ENCODE results near the gene PXDC1. TPM values are rescaled to one million over a fixed set of nuclear protein-coding genes. Genes with fewer than 3 reads are reported as not detected.
"Not testable (repeated sequence)": the region's sequence is repeated elsewhere in the genome, so short reads cannot be mapped to it uniquely, and the experiment has no call there.

Gene PXDC1
- total and polyA plus RNA-seq, 8 donors = 1.2 to 90.1 (median 35.3) TPM

GRCh38 chr6:3762359-3762758, 10.8 kb upstream of the PXDC1 start:
- 73 to 88% (median 77%) methylated on average over 15 of the region's 15 CpGs for WGBS, 5 donors
- Histone ChIP-seq H3K36me3 (no peaks in the 10 kb centered on the region), H3K27me3 (no peaks in the 10 kb centered on the region), H3K4me3 (no peak overlapping the region), H3K9me3 (no peaks in the 10 kb centered on the region), H3K27ac (no peak overlapping the region), H3K4me1 (peaks cover 0 to 8% (median 0%) of the 10 kb centered on the region in 4 donors)
- no peak for DNase-seq
- intact Hi-C loops (cut with DNase I; ENCODE audit: low total_unique reads) = no loop called here
- TF ChIP-seq, protein P1, sequence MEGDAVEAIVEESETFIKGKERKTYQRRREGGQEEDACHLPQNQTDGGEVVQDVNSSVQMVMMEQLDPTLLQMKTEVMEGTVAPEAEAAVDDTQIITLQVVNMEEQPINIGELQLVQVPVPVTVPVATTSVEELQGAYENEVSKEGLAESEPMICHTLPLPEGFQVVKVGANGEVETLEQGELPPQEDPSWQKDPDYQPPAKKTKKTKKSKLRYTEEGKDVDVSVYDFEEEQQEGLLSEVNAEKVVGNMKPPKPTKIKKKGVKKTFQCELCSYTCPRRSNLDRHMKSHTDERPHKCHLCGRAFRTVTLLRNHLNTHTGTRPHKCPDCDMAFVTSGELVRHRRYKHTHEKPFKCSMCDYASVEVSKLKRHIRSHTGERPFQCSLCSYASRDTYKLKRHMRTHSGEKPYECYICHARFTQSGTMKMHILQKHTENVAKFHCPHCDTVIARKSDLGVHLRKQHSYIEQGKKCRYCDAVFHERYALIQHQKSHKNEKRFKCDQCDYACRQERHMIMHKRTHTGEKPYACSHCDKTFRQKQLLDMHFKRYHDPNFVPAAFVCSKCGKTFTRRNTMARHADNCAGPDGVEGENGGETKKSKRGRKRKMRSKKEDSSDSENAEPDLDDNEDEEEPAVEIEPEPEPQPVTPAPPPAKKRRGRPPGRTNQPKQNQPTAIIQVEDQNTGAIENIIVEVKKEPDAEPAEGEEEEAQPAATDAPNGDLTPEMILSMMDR (IDR thresholded peaks at IDR 0.05) = no peak
- TF ChIP-seq EP300 (IDR thresholded peaks at IDR 0.05) = no peak
- no peak for TF ChIP-seq POLR2A (IDR thresholded peaks at IDR 0.05)
- no peak for TF ChIP-seq POLR2AphosphoS5 (IDR thresholded peaks at IDR 0.05)

DNA sequence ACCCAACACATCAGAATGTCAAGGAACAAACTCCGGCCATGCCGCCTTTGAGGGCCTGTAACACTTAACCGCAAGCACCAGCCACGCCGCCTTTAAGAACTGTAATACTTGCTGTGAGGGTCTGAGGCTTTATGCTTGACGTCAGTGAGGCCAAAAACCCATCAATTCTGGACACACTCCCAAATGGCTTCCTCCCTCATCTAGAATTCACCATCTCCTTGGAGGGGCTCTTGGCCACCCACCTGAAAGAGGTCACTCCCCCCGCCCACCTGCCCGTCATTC, 10.4 kb upstream of the PXDC1 start:
- TF ChIP-seq EP300 (IDR thresholded peaks at IDR 0.05) (no peak), POLR2A (IDR thresholded peaks at IDR 0.05) (no peak)
- TF ChIP-seq, protein P1 (IDR thresholded peaks at IDR 0.05) = no peak
- peaks cover 0 to 8% (median 0%) of the 10 kb centered on the region in 4 donors for H3K4me1 ChIP-seq
- no peaks in the 10 kb centered on the region for H3K27me3 ChIP-seq
- no peak overlapping the region for H3K27ac ChIP-seq
- no peak overlapping the region for H3K4me3 ChIP-seq
- no peaks in the 10 kb centered on the region for H3K9me3 ChIP-seq
- whole genome bisulfite sequencing, 5 donors = 94 to 98% (median 97%) methylated on average over 8 of the region's 8 CpGs
- no peaks in the 10 kb centered on the region for H3K36me3 ChIP-seq
- DNase-seq = no peak
- intact Hi-C loops (cut with DNase I; ENCODE audit: low total_unique reads) = no loop called here

GRCh38 chr6:3759646-3760232, 8.2 kb upstream of the PXDC1 start:
- Histone ChIP-seq H3K4me1 (peaks cover 0 to 4% (median 0%) of the 10 kb centered on the region in 4 donors), H3K9me3 (no peaks in the 10 kb centered on the region), H3K27ac (no peak overlapping the region), H3K36me3 (no peaks in the 10 kb centered on the region), H3K4me3 (no peak overlapping the region), H3K27me3 (no peaks in the 10 kb centered on the region)
- intact Hi-C loops (cut with DNase I; ENCODE audit: low total_unique reads) = no loop called here
- DNase-seq = no peak
- TF ChIP-seq POLR2AphosphoS5 (IDR thresholded peaks at IDR 0.05) = peak in 1 of 3 donors; percentile 13
- TF ChIP-seq, protein P1 (IDR thresholded peaks at IDR 0.05) = no peak
- WGBS, 5 donors = 60 to 88% (median 84%) methylated on average over 6 of the region's 6 CpGs

GRCh38 chr6:3758842-3759144, 7.3 kb upstream of the PXDC1 start:
- no peaks in the 10 kb centered on the region for H3K9me3 ChIP-seq
- H3K36me3 ChIP-seq = no peaks in the 10 kb centered on the region
- no peak overlapping the region for H3K4me3 ChIP-seq
- peaks cover 0 to 4% (median 0%) of the 10 kb centered on the region in 4 donors for H3K4me1 ChIP-seq
- no peak overlapping the region for H3K27ac ChIP-seq
- TF ChIP-seq POLR2AphosphoS5 (IDR thresholded peaks at IDR 0.05) (no peak), POLR2A (IDR thresholded peaks at IDR 0.05) (no peak), EP300 (IDR thresholded peaks at IDR 0.05) (no peak)
- TF ChIP-seq, protein P1 (IDR thresholded peaks at IDR 0.05) = no peak
- 39 to 80% (median 74%) methylated on average over 6 to 7 of the region's 7 CpGs for WGBS, 5 donors
- no peaks in the 10 kb centered on the region for H3K27me3 ChIP-seq
- intact Hi-C loops (cut with DNase I; ENCODE audit: low total_unique reads) = no loop called here
- no peak for DNase-seq

GRCh38 chr6:3757998-3758841, 6.7 kb upstream of the PXDC1 start:
- WGBS, 5 donors = 95 to 96% (median 96%) methylated on average over 41 to 57 of the region's 57 CpGs
- DNase-seq; H3K36me3 ChIP-seq; H3K4me3 ChIP-seq; H3K9me3 ChIP-seq; intact Hi-C loops (cut with DNase I; ENCODE audit: low total_unique reads); H3K27me3 ChIP-seq; H3K4me1 ChIP-seq; H3K27ac ChIP-seq: not testable (repeated sequence)

Measured in stomach (tissue), 9 donors.